ENCODE measurements around the gene RAB11FIP3.
A peak's percentile ranks its signal among the peaks of the same experiment; 100 is the strongest.

Gene RAB11FIP3

GRCh38 chr16:397135-397661 lies 28.3 kb upstream of the RAB11FIP3 start, which contains the start of gene NME4:
Gene NME4, plus strand, starts transcription at chr16:397199. Its CDS starts 24 bp downstream, at chr16:397223.
- no peaks in the 10 kb centered on the region for H3K27me3 ChIP-seq (ENCODE audit: control insufficient read depth in 1 of 2, insufficient read depth in 2 of 2, low read length in 2 of 2)
- H3K9ac ChIP-seq (ENCODE audit: low read length), result peak within 1 kb of the TSS; percentile 11
- H3K36me3 ChIP-seq (ENCODE audit: insufficient read depth, low read length), result peaks cover 5% of the 10 kb centered on the region
- peak within 1 kb of the TSS; percentile 45 to 67 for H3K4me3 ChIP-seq (ENCODE audit: low read depth in 1 of 2, low read length in 2 of 2)
- no peaks in the 10 kb centered on the region for H3K9me3 ChIP-seq (ENCODE audit: low read length)
- H3K4me1 ChIP-seq (ENCODE audit: insufficient read depth, low read length), result peaks cover 30% of the 10 kb centered on the region
- peak within 1 kb of the TSS; percentile 96 for H3K27ac ChIP-seq (ENCODE audit: low read depth, low read length)

GRCh38 chr16:397736-398332 lies 27.6 kb upstream of the RAB11FIP3 start:
- peak overlapping the region; percentile 96 for H3K27ac ChIP-seq (ENCODE audit: low read depth, low read length)
- H3K4me3 ChIP-seq (ENCODE audit: low read depth in 1 of 2, low read length in 2 of 2), result peak overlapping the region; percentile 26 to 47
- H3K36me3 ChIP-seq (ENCODE audit: insufficient read depth, low read length), result peaks cover 5% of the 10 kb centered on the region
- H3K27me3 ChIP-seq (ENCODE audit: control insufficient read depth in 1 of 2, insufficient read depth in 2 of 2, low read length in 2 of 2), result no peaks in the 10 kb centered on the region
- H3K9me3 ChIP-seq (ENCODE audit: low read length), result no peaks in the 10 kb centered on the region
- H3K9ac ChIP-seq (ENCODE audit: low read length), result peak overlapping the region; percentile 57
- H3K4me1 ChIP-seq (ENCODE audit: insufficient read depth, low read length), result peaks cover 30% of the 10 kb centered on the region

- Histone ChIP-seq H3K27ac (ENCODE audit: low read depth, low read length) (peak overlapping the region; percentile 96), H3K9ac (ENCODE audit: low read length) (peak overlapping the region; percentile 57), H3K4me3 (ENCODE audit: low read depth in 1 of 2, low read length in 2 of 2) (peak overlapping the region in 1 of 2 donors; percentile 47), H3K36me3 (ENCODE audit: insufficient read depth, low read length) (peaks cover 5% of the 10 kb centered on the region), H3K27me3 (ENCODE audit: control insufficient read depth in 1 of 2, insufficient read depth in 2 of 2, low read length in 2 of 2) (no peaks in the 10 kb centered on the region), H3K4me1 (ENCODE audit: insufficient read depth, low read length) (peaks cover 30% of the 10 kb centered on the region), H3K9me3 (ENCODE audit: low read length) (no peaks in the 10 kb centered on the region)
Measured at GRCh38 chr16:398561-399339, 26.7 kb upstream of the RAB11FIP3 start.

- Histone ChIP-seq H3K27ac (ENCODE audit: low read depth, low read length) (no peak overlapping the region), H3K4me1 (ENCODE audit: insufficient read depth, low read length) (peaks cover 30% of the 10 kb centered on the region), H3K9ac (ENCODE audit: low read length) (no peak overlapping the region), H3K36me3 (ENCODE audit: insufficient read depth, low read length) (peaks cover 5% of the 10 kb centered on the region), H3K4me3 (ENCODE audit: low read depth in 1 of 2, low read length in 2 of 2) (no peak overlapping the region), H3K27me3 (ENCODE audit: control insufficient read depth in 1 of 2, insufficient read depth in 2 of 2, low read length in 2 of 2) (no peaks in the 10 kb centered on the region), H3K9me3 (ENCODE audit: low read length) (no peaks in the 10 kb centered on the region)
Measured at GRCh38 chr16:399340-400019, 26.0 kb upstream of the RAB11FIP3 start.

- Histone ChIP-seq H3K4me1 (ENCODE audit: insufficient read depth, low read length) (peaks cover 30% of the 10 kb centered on the region), H3K36me3 (ENCODE audit: insufficient read depth, low read length) (peaks cover 5% of the 10 kb centered on the region), H3K9me3 (ENCODE audit: low read length) (no peaks in the 10 kb centered on the region), H3K9ac (ENCODE audit: low read length) (no peak overlapping the region), H3K27ac (ENCODE audit: low read depth, low read length) (peak overlapping the region; percentile 90), H3K4me3 (ENCODE audit: low read depth in 1 of 2, low read length in 2 of 2) (peak overlapping the region; percentile 72 to 80), H3K27me3 (ENCODE audit: control insufficient read depth in 1 of 2, insufficient read depth in 2 of 2, low read length in 2 of 2) (no peaks in the 10 kb centered on the region)
Measured at GRCh38 chr16:400061-400591, 25.3 kb upstream of the RAB11FIP3 start.

- Histone ChIP-seq H3K36me3 (ENCODE audit: insufficient read depth, low read length) (peaks cover 5% of the 10 kb centered on the region), H3K9ac (ENCODE audit: low read length) (peak within 1 kb of the TSS; percentile 33), H3K27me3 (ENCODE audit: control insufficient read depth in 1 of 2, insufficient read depth in 2 of 2, low read length in 2 of 2) (no peaks in the 10 kb centered on the region), H3K4me3 (ENCODE audit: low read depth in 1 of 2, low read length in 2 of 2) (peak within 1 kb of the TSS; percentile 72 to 80), H3K27ac (ENCODE audit: low read depth, low read length) (peak within 1 kb of the TSS; percentile 97), H3K9me3 (ENCODE audit: low read length) (no peaks in the 10 kb centered on the region), H3K4me1 (ENCODE audit: insufficient read depth, low read length) (peaks cover 18% of the 10 kb centered on the region)
Measured at GRCh38 chr16:401468-402348, 23.7 kb upstream of the RAB11FIP3 start, which contains the start of gene DECR2. Gene DECR2, plus strand, starts transcription at chr16:401885. Its CDS starts 79 bp downstream, at chr16:401964.

GRCh38 chr16:404971-405486 lies 20.4 kb upstream of the RAB11FIP3 start:
- Histone ChIP-seq H3K27ac (ENCODE audit: low read depth, low read length) (no peak overlapping the region), H3K4me1 (ENCODE audit: insufficient read depth, low read length) (peaks cover 6% of the 10 kb centered on the region), H3K27me3 (ENCODE audit: control insufficient read depth in 1 of 2, insufficient read depth in 2 of 2, low read length in 2 of 2) (no peaks in the 10 kb centered on the region), H3K36me3 (ENCODE audit: insufficient read depth, low read length) (no peaks in the 10 kb centered on the region), H3K9ac (ENCODE audit: low read length) (no peak overlapping the region), H3K9me3 (ENCODE audit: low read length) (no peaks in the 10 kb centered on the region), H3K4me3 (ENCODE audit: low read depth in 1 of 2, low read length in 2 of 2) (no peak overlapping the region)

GRCh38 chr16:405548-406506 lies 19.6 kb upstream of the RAB11FIP3 start:
- Histone ChIP-seq H3K27me3 (ENCODE audit: control insufficient read depth in 1 of 2, insufficient read depth in 2 of 2, low read length in 2 of 2) (no peaks in the 10 kb centered on the region), H3K4me1 (ENCODE audit: insufficient read depth, low read length) (no peaks in the 10 kb centered on the region), H3K9me3 (ENCODE audit: low read length) (no peaks in the 10 kb centered on the region), H3K4me3 (ENCODE audit: low read depth in 1 of 2, low read length in 2 of 2) (no peak overlapping the region), H3K9ac (ENCODE audit: low read length) (no peak overlapping the region), H3K36me3 (ENCODE audit: insufficient read depth, low read length) (no peaks in the 10 kb centered on the region), H3K27ac (ENCODE audit: low read depth, low read length) (no peak overlapping the region)

GRCh38 chr16:407253-407652 lies 18.2 kb upstream of the RAB11FIP3 start:
- Histone ChIP-seq H3K4me3 (ENCODE audit: low read depth in 1 of 2, low read length in 2 of 2) (no peak overlapping the region), H3K36me3 (ENCODE audit: insufficient read depth, low read length) (no peaks in the 10 kb centered on the region), H3K27ac (ENCODE audit: low read depth, low read length) (no peak overlapping the region), H3K4me1 (ENCODE audit: insufficient read depth, low read length) (no peaks in the 10 kb centered on the region), H3K27me3 (ENCODE audit: control insufficient read depth in 1 of 2, insufficient read depth in 2 of 2, low read length in 2 of 2) (no peaks in the 10 kb centered on the region), H3K9ac (ENCODE audit: low read length) (no peak overlapping the region), H3K9me3 (ENCODE audit: low read length) (no peaks in the 10 kb centered on the region)

Measured in muscle layer of colon (tissue), 2 donors.